RWPE2 (cell line): ENCODE results near the gene SNED1.
A peak's percentile ranks its signal among the peaks of the same experiment; 100 is the strongest.

Source experiments
- ATAC-seq: fragments of 200-7000 bp; cut with Tn5 transposase; 3 replicates; pipeline ENCODE4 v1.9.1; 2021; ENCODE audit warnings: low read depth
- DNase-seq: peaks from one replicate; pipeline ENCODE4 v3.0.0-alpha.2; 2020; ENCODE audit warnings: low spot score
- H3K27ac ChIP-seq: fragments of 450-650 bp; 2 replicates; pipeline ENCODE4 v1.5.1; 2017; ENCODE audit warnings: mild to moderate bottlenecking; ENCODE audit not compliant: poor library complexity, severe bottlenecking
- H3K27me3 ChIP-seq: fragments of 250-450 bp; sonication (Bioruptor Pico); 2 replicates; pipeline ENCODE4 v1.5.1; 2021; ENCODE audit warnings: mild to moderate bottlenecking, moderate library complexity; ENCODE audit not compliant: insufficient read depth, poor library complexity, severe bottlenecking
- H3K36me3 ChIP-seq: fragments of 250-450 bp; sonication (Bioruptor Pico); 2 replicates; pipeline ENCODE4 v1.5.1; 2020; ENCODE audit warnings: low read depth, mild to moderate bottlenecking, moderate library complexity
- H3K4me1 ChIP-seq: fragments of 250-450 bp; sonication (Bioruptor Pico); 2 replicates; pipeline ENCODE4 v1.5.1; 2021; ENCODE audit warnings: mild to moderate bottlenecking, moderate library complexity; ENCODE audit not compliant: insufficient read depth, poor library complexity, severe bottlenecking
- H3K4me3 ChIP-seq: fragments of 250-450 bp; sonication (Bioruptor Pico); 2 replicates; pipeline ENCODE4 v1.5.1; 2021; ENCODE audit warnings: mild to moderate bottlenecking, moderate library complexity; ENCODE audit not compliant: severe bottlenecking
- H3K9me3 ChIP-seq: fragments of 250-450 bp; sonication (Bioruptor Pico); 2 replicates; pipeline ENCODE4 v1.5.1; 2021; ENCODE audit warnings: mild to moderate bottlenecking, moderate library complexity; ENCODE audit not compliant: severe bottlenecking
- TF ChIP-seq, protein P1 (sequence below): fragments of 450-650 bp; IDR thresholded peaks from one replicate; pipeline ENCODE4 v1.5.1; 2017; ENCODE audit warnings: mild to moderate bottlenecking, moderate library complexity; ENCODE audit not compliant: poor library complexity, severe bottlenecking

Gene SNED1

DNA sequence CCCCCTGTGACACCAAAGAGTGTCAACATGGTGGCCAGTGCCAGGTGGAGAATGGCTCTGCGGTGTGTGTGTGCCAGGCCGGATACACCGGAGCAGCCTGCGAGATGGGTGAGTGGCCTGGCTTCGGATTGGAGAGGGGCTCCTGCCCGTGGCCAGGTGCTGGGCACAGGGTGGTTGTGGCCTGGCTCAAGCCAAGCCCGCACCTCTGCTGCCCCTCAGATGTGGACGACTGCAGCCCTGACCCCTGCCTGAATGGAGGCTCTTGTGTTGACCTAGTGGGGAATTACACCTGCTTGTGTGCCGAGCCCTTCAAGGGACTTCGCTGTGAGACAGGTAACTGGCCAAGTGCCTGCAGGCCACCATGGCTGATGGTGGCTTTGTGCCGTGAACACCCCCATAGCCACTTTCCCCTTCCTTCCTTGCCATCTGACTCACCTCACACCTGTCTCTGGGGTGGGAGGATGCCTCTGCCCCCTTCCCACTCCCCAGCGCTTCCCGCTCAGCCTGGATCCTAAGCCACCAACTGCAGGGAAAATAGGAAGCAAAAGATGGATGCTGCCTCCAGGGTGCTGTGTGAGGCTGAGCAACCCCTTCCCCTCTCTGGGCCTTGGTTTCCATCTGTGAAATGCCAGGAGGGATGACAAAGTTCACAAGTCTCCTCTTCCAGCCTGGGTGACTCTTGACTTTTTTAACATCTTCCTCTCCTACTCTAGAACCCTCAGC lies 41.8 kb downstream of the SNED1 start:
- Histone ChIP-seq H3K9me3 (no peaks in the 10 kb centered on the region), H3K27ac (no peak overlapping the region)
- ATAC-seq = no peak

DNA sequence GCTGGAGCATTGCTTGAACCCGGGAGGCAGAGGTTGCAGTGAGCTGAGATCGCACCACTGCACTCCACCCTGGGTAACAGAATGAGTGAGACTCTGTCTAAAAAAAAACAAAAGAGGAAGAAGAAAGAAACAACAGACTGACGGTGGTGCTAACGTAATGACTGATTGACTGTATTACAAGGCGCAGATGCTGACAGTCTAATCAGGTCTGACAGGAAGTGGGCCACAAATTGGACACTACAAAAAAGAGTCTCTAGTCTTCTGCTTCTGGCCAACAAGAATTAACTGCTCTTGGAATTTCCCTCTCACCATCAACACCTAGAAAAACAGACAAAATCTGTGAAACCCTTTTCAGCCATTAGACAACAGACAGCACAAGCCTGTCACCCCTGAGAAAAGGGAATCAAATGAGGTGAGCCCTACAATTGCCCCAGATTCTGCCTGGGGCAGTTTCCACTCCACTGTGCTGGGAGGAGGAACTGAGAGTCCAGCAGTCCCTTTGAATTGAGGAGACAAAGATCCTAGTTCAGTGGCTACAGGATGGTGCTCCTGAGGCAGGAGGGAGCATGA lies 43.3 kb downstream of the SNED1 start:
- H3K9me3 ChIP-seq = no peaks in the 10 kb centered on the region
- peaks cover 11% of the 10 kb centered on the region for H3K27me3 ChIP-seq
- no peaks in the 10 kb centered on the region for H3K4me1 ChIP-seq
- no peak overlapping the region for H3K4me3 ChIP-seq
- DNase-seq (no peak), ATAC-seq (no peak)
- TF ChIP-seq, protein P1, sequence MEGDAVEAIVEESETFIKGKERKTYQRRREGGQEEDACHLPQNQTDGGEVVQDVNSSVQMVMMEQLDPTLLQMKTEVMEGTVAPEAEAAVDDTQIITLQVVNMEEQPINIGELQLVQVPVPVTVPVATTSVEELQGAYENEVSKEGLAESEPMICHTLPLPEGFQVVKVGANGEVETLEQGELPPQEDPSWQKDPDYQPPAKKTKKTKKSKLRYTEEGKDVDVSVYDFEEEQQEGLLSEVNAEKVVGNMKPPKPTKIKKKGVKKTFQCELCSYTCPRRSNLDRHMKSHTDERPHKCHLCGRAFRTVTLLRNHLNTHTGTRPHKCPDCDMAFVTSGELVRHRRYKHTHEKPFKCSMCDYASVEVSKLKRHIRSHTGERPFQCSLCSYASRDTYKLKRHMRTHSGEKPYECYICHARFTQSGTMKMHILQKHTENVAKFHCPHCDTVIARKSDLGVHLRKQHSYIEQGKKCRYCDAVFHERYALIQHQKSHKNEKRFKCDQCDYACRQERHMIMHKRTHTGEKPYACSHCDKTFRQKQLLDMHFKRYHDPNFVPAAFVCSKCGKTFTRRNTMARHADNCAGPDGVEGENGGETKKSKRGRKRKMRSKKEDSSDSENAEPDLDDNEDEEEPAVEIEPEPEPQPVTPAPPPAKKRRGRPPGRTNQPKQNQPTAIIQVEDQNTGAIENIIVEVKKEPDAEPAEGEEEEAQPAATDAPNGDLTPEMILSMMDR = no peak
- no peaks in the 10 kb centered on the region for H3K36me3 ChIP-seq
- no peak overlapping the region for H3K27ac ChIP-seq

More for the DNA sequence above, 41.8 kb downstream of the SNED1 start:
- no peaks in the 10 kb centered on the region for H3K4me1 ChIP-seq
- no peaks in the 10 kb centered on the region for H3K36me3 ChIP-seq
- TF ChIP-seq, protein P1 = no peak
- peaks cover 18% of the 10 kb centered on the region for H3K27me3 ChIP-seq
- DNase-seq = peak; percentile 48
- H3K4me3 ChIP-seq = no peak overlapping the region

DNA sequence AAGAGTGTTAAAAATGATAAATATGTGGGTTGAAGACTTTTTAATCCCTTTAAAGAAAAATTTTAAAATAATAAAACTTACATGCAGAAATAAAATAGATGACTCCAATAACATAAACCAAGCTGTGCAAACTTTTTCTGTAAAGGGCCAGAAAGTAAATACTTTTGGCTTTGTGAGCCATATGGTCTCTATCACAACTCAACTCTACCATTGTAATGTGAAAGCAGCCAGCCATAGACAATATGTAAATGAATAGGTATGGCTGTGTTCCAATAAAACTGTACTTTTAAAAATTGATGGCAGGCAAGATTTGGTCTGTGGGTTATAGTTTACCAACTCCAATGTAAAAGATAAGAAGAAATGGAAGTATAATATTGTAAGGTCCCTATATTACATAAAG lies 45.2 kb downstream of the SNED1 start:
- no peak overlapping the region for H3K4me3 ChIP-seq
- no peak for DNase-seq
- no peak overlapping the region for H3K27ac ChIP-seq
- TF ChIP-seq, protein P1 = no peak
- ATAC-seq = no peak
- no peaks in the 10 kb centered on the region for H3K36me3 ChIP-seq
- H3K9me3 ChIP-seq = no peaks in the 10 kb centered on the region
- no peaks in the 10 kb centered on the region for H3K4me1 ChIP-seq
- no peaks in the 10 kb centered on the region for H3K27me3 ChIP-seq

DNA sequence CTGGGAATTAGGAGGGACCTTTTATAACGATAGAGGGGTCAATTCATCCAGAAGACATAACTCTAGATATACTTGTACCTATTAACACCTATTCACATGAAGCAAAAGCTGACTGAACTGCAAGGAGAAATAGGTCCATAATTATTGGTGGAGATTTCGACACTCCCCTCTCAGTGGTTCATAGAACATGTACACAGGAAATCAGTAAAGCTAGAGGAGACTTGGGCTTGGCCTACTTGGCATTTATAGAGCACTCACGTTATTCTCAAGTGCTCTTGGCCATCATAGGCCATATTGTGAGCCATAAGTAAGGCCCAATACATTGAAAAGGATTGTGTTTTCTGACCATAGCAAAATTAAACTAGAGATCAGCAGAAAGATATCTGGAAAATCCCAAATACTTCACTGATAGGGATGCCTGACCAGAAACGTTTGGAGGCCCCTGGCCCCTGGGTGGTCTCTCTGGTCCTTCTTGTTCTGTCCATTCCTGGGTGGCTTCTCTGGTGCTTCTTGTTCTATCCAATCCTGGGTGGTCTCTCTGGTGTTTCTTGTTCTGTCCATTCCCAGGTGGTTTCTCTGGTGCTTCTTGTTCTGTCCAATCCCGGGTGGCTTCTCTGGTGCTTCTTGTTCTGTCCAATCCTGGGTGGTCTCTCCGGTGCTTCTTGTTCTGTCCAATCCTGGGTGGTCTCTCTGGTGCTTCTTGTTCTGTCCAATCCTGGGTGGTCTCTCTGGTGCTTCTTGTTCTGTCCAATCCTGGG lies 49.0 kb downstream of the SNED1 start:
- no peak overlapping the region for H3K4me3 ChIP-seq

More for the DNA sequence above, 49.0 kb downstream of the SNED1 start:
- H3K36me3 ChIP-seq = no peaks in the 10 kb centered on the region
- H3K9me3 ChIP-seq = no peaks in the 10 kb centered on the region
- DNase-seq (no peak), ATAC-seq (no peak)
- no peak overlapping the region for H3K27ac ChIP-seq
- no peaks in the 10 kb centered on the region for H3K27me3 ChIP-seq
- TF ChIP-seq, protein P1 = no peak
- H3K4me1 ChIP-seq = no peaks in the 10 kb centered on the region
